ENCODE results near the gene OOSP4B.
"Not testable (repeated sequence)": the region's sequence is repeated elsewhere in the genome, so short reads cannot be mapped to it uniquely, and the experiment has no call there.

The OOSP4B gene

DNA sequence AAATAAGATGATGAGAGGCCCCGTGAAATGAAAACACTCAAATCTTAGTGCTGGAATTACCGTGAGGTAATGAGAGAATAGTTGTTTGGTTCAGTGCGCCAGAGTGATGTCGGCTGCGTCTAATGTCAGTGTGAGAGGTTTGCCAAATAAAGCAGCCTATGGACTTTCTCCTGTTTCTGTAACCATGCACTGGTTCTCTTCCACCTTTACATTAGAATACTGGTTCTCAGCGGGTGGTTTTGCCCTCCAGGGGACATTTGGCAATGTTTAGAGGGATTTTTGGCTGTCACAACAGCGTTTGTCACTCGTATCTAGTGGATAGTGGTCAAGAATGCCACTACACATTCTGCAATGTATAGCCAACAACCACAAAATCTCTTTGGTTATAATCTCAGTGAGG, 1.1 kb downstream of the OOSP4B start:
- in situ Hi-C loops (cut with MboI; ENCODE audit: low sequenced_read_pairs, unreplicated experiment) = no loop called here
- DNase-seq (ENCODE audit: low spot score) = no peak
- TF ChIP-seq, protein P1, sequence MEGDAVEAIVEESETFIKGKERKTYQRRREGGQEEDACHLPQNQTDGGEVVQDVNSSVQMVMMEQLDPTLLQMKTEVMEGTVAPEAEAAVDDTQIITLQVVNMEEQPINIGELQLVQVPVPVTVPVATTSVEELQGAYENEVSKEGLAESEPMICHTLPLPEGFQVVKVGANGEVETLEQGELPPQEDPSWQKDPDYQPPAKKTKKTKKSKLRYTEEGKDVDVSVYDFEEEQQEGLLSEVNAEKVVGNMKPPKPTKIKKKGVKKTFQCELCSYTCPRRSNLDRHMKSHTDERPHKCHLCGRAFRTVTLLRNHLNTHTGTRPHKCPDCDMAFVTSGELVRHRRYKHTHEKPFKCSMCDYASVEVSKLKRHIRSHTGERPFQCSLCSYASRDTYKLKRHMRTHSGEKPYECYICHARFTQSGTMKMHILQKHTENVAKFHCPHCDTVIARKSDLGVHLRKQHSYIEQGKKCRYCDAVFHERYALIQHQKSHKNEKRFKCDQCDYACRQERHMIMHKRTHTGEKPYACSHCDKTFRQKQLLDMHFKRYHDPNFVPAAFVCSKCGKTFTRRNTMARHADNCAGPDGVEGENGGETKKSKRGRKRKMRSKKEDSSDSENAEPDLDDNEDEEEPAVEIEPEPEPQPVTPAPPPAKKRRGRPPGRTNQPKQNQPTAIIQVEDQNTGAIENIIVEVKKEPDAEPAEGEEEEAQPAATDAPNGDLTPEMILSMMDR (IDR thresholded peaks at IDR 0.05; ENCODE audit: borderline replicate concordance, control extremely low read depth, extremely low read depth, insufficient read depth, missing control alignments) = no peak

DNA sequence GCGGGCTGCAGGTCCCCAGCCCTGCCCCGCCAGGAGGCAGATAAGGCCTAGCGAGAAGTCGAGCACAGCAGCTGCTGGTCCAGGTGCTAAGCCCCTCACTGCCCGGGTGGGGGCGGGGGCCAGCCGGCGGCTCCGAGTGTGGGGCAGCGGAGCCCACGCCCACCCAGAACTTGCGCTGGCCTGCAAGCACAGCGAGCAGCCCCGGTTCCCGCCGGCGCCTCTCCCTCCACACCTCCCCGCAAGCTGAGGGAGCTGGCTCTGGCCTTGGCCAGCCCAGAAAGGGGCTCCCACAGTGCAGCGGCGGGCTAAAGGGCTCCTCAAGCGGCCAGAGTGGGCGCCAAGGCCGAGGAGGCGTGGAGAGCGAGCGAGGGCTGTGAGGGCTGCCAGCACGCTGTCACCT, 3.4 kb downstream of the OOSP4B start:
- DNase-seq (ENCODE audit: low spot score); in situ Hi-C loops (cut with MboI; ENCODE audit: low sequenced_read_pairs, unreplicated experiment): not testable (repeated sequence)

DNA sequence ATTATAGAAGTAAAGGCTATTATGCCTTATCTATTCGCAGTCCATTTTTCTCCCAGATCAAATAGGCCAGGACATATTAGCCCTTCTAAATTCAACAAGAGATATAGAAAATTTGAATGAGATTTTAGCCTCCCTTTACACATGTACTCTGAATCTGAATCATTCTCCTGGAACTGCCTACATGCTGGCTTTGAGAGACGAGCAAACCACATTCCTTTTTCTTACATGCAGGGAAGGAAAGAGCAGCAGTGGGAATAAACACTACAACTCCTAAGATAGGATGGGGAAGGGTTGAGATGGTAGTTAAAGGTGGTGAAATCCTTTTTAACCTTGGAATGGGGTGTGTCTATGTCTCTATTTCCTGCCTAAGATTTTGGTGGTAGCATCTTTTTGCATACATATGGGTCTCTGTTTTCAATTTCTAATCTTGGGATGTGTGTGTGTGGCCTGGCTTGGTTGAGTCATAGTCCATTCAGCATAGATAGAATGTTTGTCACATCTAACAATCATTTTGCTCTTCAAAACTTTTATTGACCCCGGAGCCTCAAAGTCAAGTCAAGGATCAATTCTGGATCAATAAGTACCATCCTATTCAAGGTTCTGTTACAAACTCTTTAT, 12.1 kb downstream of the OOSP4B start:
- DNase-seq (ENCODE audit: low spot score) = no peak
- in situ Hi-C loops (cut with MboI; ENCODE audit: low sequenced_read_pairs, unreplicated experiment) = no loop called here

DNA sequence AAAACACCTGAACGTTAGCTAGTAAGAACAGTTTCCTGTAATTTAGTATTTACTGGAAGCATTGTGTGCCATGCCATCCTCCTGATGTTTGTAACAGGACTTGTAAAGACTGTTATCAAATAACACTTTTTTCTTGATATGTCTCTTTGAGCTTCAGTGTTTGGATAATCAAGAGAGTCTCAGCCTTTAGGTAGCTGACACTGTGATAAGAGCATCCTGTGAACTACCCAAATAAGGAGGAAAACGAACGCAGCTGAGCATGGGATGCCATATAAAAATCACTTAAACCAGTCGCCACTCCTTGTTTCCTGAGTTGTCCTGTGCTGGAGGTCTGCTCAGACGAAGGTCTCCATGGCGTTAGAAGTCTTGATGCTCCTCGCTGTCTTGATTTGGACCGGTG, 23.1 kb downstream of the OOSP4B start, which contains the start of gene OOSP2:
Gene OOSP2, plus strand, starts transcription at position 301 of the 400 bp plus-strand sequence. Its CDS starts 51 bp downstream, at position 352.
- in situ Hi-C loops (cut with MboI; ENCODE audit: low sequenced_read_pairs, unreplicated experiment) = no loop called here
- no peak for DNase-seq (ENCODE audit: low spot score)
- TF ChIP-seq, protein P1 (IDR thresholded peaks at IDR 0.05; ENCODE audit: borderline replicate concordance, control extremely low read depth, extremely low read depth, insufficient read depth, missing control alignments) = no peak

More for the DNA sequence above, 12.1 kb downstream of the OOSP4B start:
- TF ChIP-seq, protein P1 (IDR thresholded peaks at IDR 0.05; ENCODE audit: borderline replicate concordance, control extremely low read depth, extremely low read depth, insufficient read depth, missing control alignments) = no peak

DNA sequence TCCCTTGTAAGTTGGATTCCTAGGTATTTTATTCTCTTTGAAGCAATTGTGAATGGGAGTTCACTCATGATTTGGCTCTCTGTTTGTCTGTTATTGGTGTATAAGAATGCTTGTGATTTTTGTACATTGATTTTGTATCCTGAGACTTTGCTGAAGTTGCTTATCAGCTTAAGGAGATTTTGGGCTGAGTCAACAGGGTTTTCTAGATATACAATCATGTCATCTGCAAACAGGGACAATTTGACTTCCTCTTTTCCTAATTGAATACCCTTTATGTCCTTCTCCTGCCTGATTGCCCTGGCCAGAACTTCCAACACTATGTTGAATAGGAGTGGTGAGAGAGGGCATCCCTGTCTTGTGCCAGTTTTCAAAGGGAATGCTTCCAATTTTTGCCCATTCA, 33.4 kb downstream of the OOSP4B start:
- DNase-seq (ENCODE audit: low spot score); in situ Hi-C loops (cut with MboI; ENCODE audit: low sequenced_read_pairs, unreplicated experiment): not testable (repeated sequence)

DNA sequence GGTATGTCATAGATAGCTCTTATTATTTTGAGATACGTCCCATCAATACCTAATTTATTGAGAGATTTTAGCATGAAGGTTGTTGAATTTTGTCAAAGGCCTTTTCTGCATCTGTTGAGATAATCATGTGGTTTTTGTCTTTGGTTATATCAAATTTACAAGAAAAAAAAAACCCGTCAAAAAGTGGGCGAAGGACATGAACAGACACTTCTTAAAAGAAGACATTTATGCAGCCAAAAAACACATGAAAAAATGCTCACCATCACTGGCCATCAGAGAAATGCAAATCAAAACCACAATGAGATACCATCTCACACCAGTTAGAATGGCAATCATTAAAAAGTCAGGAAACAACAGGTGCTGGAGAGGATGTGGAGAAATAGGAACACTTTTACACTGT, 33.9 kb downstream of the OOSP4B start:
- DNase-seq (ENCODE audit: low spot score); in situ Hi-C loops (cut with MboI; ENCODE audit: low sequenced_read_pairs, unreplicated experiment): not testable (repeated sequence)

DNA sequence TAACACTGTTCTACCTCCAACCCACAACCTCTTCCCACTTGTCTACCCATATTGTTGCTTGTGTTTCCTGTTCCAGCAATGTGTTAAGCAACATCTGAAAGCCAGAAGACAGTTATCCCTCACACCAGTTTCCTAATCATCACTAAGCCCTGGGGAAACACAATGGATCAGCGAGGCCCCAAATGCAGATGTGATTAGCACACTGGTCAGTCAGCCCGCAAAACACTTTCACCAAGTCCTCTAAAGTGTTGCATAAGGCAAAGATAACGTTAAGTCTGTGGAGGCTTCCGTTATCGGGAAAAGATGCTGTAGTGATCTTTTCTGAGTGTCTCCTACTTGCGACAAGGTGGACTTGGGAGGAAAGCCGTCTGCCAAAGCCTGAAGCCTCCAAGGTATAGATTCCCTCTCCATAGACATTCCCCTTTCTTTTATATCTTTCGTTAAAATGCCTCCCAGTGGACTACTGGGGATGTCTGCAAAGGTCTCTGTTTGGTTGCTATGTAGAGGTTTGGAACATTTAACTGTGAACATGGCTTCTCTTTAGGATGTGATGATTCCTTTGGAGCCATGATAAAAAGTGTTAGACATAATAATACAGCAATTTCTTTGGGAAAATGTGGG, 39.5 kb downstream of the OOSP4B start, which contains the start of gene MS4A3:
Gene MS4A3, plus strand, starts transcription at position 317 of the 621 bp plus-strand sequence. CDS start 4,496 bp downstream, outside the sequence.
- no peak for DNase-seq (ENCODE audit: low spot score)
- TF ChIP-seq, protein P1 (IDR thresholded peaks at IDR 0.05; ENCODE audit: borderline replicate concordance, control extremely low read depth, extremely low read depth, insufficient read depth, missing control alignments) = no peak
- in situ Hi-C loops (cut with MboI; ENCODE audit: low sequenced_read_pairs, unreplicated experiment) = no loop called here

DNA sequence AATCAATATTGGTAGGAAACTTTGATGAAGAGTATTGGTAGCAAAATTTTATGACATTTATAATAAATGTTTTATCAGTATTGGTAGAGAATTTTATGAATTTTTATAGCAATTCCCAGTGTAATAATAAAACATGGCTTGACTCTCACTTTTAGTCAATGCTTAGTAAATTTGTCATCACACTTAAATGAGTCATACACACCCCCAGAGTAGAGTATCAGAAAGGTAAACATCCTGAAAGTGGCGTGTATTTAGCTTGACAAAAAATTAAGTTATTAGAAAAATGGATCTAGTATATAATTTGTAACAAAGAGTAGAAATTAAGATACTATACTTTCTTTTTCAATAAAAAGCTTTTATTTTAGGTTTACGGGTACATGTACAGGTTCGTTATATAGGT, 42.1 kb downstream of the OOSP4B start:
- no peak for DNase-seq (ENCODE audit: low spot score)
- in situ Hi-C loops (cut with MboI; ENCODE audit: low sequenced_read_pairs, unreplicated experiment) = no loop called here
- TF ChIP-seq, protein P1 (IDR thresholded peaks at IDR 0.05; ENCODE audit: borderline replicate concordance, control extremely low read depth, extremely low read depth, insufficient read depth, missing control alignments) = no peak

Data from GM13976 (cell line).